HG03565 (cell line): Measurements from ENCODE around the gene COP1.
"Not testable (repeated sequence)": the region's sequence is repeated elsewhere in the genome, so short reads cannot be mapped to it uniquely, and the experiment has no call there.

Experiments used
- ATAC-seq: cut with Tn5 transposase; IDR thresholded peaks from one replicate; pipeline ENCODE4 v1.9.1; 2021; ENCODE audit warnings: mild to moderate bottlenecking, moderate library complexity; ENCODE audit not compliant: unreplicated experiment

The COP1 gene

DNA sequence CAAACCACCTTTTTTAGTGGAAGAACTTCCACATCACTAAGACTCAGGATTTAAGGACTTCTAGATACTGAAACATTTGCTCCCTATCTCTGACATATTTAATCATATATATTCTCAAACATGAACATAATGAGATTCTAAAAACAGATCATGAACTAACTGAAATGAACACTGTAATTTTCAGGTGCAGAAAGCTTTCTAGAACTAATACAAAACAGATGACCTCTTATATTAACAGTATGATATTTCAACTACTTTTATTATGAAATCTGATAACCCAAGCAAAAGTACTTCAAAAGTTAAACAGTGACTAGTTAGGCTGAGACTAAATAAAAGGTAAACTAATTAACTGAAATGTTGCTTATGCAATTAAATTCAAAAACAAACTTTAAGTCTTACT, 157.5 kb downstream of the COP1 start:
- ATAC-seq, result no peak

DNA sequence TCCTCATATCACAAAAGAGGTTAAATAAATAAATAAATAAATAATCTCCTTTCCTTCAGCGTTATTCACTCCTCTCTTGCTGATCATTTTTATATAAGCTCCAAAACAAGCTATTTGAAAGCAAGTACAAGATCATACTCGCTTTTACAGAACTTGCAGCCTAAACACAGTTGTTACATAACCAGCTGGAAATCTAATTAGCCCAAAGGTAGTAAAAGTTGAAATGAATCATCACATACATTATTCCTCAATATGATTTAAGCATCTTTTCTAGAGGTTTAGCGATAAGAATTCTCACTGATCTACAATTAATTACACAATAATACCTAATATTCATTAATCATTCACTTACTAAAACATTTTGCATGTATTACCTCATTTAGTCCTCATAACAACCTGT, 160.2 kb downstream of the COP1 start:
- no peak for ATAC-seq

DNA sequence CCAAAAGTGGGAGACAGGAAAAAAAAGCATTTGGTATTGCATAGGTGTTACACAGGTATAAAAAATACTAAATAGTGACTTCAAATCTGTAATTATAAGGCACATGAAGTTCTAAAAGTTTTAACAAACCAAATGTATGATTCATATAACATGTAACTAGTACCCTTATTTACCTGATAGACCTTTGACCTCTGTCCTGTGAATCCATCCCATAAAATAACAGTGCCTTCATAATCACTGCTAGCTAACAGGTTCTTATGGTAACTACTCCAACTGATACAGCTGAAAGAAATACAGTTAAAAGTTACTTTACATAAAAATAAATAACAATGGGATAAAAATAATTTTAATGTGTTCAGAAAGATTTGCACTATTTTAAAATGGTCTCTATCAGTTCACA, 163.5 kb downstream of the COP1 start:
- no peak for ATAC-seq

DNA sequence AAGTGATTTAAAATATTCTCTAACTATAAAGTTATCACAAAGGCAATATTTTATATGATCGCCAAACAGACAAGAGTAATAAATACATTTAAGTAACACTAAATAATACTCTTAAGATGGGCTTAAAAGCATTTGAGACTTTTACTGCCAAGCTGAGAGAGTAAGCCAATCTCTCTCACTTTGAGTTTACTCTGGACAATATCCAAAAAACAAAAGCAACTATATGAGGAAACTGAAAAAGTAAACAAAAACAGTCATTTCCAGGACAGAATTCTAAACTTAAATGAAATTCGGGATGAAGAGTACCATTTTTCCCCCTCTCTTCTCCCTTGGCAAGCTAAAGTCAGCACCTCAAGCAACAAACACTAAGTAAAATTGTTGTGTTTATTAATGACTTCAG, 173.2 kb downstream of the COP1 start:
- no peak for ATAC-seq

DNA sequence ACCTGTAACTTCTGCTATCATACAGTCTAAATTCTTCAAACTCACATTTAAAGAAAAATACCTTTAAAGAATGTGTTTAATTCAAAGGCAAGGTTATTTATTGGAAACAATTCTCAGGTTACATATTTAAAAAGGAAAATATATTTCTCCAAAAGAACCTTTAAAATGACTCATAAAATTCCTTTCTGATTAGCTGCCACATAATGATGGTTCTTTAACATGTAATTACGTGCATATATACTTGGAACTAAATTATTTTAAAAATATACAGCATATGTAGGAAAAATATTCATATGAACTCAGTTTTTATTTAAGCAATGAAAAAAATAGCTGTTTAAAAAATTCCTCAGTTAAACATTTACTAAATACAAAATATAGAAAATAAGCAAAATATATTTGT, 173.6 kb downstream of the COP1 start:
- ATAC-seq, result no peak

DNA sequence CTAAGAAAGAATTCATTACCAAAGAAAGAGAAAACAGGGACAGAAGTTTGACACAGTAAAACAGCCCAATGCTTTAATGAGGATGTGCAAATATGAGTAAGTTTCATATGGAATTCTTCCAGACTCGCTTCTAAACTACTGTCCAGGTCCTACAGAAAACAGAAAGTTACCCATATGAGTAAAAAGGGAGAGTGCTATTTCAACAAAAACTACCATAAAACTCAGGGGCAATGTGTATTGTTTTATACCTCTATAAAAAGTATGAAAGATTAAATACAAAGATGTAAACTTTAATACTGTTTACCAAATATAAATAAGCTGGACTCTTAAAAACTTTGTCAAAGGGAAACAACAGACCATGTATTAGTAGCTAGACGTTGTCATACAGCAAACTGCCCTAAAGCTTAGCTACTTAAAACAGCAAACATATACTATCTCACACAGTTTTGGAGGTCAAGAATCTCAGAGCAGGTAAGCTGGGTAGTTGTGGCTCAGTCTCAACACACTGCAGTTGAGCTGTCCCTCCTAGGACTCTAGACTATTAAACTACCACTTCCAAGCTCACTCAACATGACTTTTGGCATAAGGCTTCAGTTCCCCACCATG, 174.9 kb downstream of the COP1 start:
- no peak for ATAC-seq

DNA sequence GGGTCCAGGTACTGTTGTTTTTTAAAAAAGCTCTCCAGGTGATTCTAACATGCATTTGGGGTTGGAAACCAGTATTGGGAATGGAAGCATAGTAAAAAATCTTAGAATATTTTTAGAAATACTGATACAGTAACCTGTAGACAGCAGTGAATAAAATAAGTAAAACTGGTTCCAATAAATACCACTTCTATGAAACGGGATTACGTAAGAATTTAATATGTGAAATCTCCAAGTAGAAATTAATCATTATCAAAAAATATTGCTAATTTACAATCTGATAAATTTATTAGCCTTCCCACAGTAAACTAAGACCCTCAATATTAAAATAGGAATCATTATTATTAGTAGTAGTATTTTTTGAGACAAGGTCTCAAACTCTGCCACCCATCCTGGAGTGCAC, 177.5 kb downstream of the COP1 start:
- ATAC-seq, result no peak

DNA sequence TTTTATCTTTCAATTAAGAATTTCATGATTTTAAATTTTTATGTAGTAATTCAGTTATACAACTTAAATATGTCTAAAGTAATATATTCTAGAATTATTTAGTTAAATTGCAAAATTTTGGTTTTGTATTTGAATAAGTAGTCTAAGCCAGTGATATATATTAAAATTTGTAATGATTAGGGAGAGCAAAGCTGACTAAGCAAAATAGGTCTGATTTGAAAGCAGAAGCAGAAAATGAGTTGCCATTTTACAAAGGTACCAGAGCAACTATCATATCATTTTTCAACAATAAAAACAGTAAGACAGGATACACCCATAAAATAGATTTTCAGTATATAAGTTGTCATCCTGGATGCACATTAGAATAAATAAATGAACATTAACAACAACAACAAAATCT, 177.9 kb downstream of the COP1 start:
- no peak for ATAC-seq

DNA sequence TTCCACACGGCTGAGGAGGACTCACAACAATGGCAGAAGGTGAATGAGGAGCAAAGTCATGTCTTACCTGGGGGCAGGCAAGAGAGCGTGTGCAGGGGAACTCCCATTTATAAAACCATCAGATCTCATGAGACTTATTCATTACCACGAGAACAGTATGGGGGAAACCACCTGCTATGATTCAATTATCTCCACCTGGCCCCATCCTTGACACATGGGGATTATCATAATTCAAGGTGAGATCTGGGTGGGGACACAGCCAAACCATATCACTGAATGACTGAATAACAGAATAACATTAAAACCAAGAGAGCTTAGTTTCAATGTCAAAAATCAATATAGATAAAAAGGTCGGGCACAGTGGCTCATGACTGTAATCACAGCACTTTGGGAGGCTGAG, 179.2 kb downstream of the COP1 start:
- not testable (repeated sequence) for ATAC-seq

DNA sequence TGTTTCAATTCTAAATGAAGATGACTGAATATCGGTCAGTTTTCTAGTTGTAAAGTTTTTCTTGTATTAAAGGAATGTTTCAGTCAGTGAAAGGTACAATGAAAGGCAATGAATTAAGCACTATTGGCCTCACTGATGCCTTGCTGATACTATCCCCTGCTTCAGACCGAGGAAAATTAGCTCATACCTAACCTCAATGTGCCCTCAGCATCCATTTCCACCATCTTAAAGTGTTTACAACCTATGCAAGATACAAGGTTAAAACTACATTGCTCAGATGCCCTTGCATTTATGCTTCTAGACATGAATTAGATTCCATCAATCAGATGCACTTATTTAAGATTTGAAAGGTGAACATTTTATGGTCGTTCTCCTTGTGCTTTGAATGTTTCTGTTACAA, 184.5 kb downstream of the COP1 start:
- ATAC-seq, result no peak

DNA sequence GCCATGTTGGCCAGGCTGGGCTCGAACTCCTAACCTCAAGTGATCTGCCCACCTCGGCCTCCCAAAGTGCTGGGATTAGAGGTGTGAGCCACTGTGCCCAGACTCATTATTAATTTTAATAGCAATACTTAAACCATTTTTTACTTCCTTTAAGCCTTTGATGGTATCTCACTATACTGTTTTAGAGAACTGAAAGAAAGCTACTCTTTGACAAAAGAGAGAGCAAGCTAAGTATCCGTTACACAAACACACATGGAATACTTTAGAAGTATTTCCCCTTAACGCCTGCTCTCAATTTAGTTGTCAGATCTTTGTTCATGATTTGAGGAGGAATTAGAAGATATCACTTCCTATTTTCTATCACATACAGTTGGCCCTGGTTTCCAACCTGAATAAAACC, 189.4 kb downstream of the COP1 start:
- ATAC-seq, result no peak

DNA sequence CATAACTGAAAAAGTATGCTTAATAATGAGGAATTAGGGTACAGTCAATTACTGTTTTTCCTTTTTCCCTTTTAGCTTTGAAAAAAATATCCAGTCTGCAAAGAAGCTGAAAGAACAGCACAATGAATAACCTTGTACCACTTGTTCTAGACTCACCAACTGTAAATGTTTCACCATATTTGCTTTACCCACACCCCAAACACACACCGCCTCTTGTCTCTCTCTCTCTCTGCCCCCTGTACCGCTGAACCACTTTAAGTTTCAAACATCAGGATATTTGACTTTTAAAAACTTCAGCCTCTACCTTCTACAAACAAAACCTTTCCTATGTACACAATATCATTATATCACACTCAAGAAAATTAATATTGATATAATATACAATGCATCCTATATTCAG, 197.1 kb downstream of the COP1 start:
- no peak for ATAC-seq

DNA sequence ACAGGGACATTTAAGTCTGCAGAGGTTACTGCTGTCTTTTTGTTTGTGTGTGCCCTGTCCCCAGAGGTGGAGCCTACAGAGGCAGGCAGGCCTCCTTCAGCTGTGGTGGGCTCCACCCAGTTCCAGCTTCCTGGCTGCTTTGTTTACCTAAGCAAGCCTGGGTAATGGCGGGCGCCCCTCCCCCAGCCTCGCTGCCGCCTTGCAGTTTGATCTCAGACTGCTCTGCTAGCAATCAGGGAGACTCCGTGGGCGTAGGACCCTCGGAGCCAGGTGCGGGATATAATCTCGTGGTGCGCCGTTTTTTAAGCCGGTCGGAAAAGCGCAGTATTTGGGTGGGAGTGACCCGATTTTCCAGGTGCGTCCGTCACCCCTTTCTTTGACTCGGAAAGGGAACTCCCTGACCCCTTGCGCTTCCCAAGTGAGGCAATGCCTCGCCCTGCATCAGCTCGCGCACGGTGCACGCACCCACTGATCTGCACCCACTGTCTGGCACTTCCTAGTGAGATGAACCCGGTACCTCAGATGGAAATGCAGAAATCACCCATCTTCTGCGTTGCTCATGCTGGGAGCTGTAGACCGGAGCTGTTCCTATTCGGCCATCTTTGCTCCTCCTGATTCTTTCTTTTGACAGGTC, 199.2 kb downstream of the COP1 start:
- ATAC-seq, result not testable (repeated sequence)

DNA sequence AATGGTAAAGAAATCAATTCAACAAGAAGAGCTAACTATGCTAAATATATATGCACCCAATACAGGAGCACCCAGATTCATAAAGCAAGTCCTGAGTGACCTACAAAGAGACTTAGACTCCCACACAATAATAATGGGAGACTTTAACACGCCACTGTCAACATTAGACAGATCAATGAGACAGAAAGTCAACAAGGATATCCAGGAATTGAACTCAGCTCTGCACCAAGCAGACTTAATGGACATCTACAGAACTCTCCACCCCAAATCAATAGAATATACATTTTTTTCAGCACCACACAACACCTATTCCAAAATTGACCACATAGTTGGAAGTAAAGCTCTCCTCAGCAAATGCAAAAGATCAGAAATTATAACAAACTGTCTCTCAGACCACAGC, 212.4 kb downstream of the COP1 start:
- not testable (repeated sequence) for ATAC-seq

DNA sequence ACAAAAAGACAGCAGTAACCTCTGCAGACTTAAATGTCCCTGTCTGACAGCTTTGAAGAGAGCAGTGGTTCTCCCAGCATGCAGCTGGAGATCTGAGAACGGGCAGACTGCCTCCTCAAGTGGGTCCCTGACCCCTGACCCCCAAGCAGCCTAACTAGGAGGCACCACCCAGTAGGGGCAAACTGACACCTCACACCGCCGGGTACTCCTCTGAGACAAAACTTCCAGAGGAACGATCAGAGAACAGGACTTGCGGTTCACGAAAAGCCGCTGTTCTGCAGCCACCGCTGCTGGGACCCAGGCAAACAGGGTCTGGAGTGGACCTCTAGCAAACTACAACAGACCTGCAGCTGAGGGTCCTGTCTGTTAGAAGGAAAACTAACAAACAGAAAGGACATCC, 214.3 kb downstream of the COP1 start:
- ATAC-seq, result not testable (repeated sequence)

DNA sequence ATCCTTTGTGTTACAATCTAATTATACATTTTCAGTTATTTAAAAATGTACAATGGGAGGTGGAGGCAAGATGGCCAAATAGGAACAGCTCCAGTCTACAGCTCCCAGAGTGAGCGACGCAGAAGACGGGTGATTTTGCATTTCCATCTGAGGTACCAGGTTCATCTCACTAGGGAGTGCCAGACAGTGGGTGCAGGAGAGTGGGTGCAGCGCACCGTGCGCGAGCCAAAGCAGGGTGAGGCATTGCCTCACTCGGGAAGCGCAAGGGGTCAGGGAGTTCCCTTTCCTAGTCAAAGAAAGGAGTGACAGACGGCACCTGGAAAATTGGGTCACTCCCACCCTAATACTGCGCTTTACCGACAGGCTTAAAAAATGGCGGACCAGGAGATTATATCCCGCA, 214.9 kb downstream of the COP1 start:
- ATAC-seq, result not testable (repeated sequence)

DNA sequence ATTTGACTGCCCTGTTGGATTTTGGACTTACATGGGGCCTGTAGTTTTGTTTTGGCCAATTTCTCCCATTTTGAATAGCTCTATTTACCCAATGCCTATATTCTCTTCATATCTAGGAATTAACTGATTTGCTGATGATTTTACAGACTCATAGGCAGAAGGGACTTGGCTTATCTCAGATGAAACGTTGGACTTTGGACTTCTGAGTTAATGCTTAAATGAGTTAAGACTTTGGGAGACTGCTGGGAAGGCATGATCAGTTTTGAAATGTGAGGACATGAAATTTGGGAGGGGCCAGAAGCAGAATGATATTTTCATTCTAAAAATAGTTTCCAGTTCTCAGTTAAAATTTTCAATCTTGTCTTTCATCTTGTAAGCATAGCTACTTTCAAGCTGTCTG, 222.3 kb downstream of the COP1 start:
- ATAC-seq, result no peak

DNA sequence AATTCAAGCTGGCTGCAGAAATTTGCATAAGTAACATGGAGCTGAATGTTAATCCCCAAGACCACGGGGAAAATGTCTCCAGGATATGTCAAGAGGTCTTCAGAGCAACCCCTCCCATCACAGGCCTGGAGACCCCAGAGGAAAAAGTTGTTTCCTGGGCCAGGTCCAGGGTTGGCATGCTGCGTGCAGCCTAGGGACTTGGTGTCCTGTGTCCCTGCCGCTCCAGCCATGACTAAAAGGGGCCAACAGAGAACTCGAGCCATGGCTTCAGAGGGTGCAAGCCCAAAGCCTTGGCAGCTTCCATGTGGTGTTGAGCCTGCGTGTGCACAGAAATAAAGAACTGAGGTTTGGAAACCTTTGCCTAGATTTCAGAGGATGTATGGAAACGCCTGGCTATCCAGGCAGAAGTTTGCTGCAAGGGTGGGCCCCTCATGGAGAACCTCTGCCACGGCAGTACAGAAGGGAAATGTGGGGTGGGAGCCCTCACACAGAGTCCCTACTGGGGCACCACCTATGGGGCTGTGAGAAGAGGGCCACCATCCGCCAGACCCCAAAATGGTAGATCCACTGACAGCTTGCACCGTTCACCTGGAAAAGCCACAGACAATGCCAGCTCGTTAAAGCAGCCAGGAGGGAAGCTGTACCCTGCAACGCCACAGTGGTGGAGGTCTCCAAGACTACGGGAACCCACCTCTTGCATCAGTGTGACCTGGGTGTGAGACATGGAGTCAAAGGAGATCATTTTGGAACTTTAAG, 222.9 kb downstream of the COP1 start:
- no peak for ATAC-seq

DNA sequence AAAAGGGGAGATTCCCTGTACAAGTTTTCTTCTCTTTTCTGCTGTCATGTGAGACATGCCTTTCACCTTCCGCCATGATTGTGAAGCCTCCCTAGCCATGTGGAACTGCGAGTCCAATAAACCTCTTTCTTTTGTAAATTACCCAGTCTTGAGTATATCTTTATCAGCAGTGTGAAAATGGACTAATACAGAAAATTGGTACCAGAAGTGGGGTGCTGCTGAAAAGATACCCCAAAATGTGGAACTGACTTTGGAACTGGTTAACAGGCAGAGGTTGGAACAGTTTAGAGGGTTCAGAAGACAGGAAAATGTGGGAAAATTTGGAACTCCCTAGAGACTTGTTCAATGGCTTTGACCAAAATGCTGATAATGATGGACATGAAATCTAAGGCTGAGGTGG, 223.7 kb downstream of the COP1 start:
- not testable (repeated sequence) for ATAC-seq

DNA sequence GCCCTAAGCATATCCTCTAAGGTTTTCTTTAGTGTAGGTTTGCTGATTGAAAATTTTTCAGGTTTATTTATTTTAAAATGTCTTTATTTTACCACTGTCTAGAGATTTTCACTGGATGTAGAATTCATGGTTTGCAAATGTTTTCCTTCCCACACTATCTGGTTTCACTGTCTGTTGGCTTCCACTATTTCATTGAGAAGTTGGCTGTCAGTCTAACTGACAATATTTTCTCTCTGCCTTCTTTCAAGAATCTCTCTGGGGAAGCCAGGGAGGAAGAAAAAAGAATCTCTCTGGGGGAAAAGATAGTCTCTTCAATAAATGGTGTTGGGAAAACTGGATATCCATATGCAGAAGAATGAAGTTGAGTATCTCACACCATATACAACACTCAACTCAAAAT, 226.0 kb downstream of the COP1 start:
- ATAC-seq, result no peak

DNA sequence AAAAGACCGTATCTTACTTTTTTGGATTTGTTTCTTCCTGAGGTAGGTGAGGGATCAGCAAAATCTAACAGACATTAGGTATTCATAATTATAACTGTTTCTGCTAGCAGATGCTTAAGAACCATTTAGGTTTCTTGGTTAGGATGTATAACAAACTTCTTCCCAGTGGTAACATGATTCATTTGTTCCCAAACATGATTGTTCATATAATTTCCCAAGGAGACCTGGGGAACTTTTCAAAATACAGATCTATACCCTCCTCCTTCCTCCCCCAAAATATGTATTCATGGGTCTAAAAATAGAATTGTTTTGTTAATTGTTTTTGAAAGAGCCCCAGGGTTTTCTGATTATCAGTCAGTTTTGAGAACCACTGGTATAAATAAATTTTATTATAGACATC, 228.2 kb downstream of the COP1 start:
- ATAC-seq, result no peak

DNA sequence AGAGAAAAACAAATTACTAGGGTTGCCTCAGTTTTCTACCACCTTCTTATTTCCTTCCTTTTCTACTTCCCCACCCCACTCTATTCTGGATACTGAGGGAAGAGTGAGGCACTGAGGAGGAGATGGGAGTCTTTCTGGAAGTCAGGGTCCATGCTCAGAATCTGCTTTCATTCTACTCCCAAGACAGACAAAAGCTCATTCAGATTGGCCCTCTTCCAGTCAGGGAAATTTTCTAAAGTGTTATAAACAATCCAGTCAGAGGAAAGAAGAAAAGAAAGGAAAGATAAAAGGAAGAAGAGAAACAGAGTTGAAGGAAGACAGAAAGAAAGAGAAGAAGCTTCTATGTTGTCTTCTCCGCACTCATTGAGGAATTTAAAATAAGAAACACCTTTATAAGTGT, 228.6 kb downstream of the COP1 start:
- ATAC-seq, result no peak
